SK-N-SH (cell line): ENCODE results near the gene IFIT5.
"Not testable (repeated sequence)": the region's sequence is repeated elsewhere in the genome, so short reads cannot be mapped to it uniquely, and the experiment has no call there.

Experiments
- CHD2 ChIP-seq: fragments of 150-350 bp; IDR thresholded peaks from 2 replicates; pipeline ENCODE4 v1.6.1; 2018; ENCODE audit warnings: low read length; ENCODE audit not compliant: partially characterized antibody
- EP300 ChIP-seq, 2 experiments: IDR thresholded peaks; 2 replicates each; pipeline versions ENCODE4 v1.4.0 to v1.6.1; 2012; ENCODE audit warnings: borderline replicate concordance in 1 of 2, low read depth in 1 of 2, low read length in 1 of 2
- FOXJ3 ChIP-seq: sonication (generic); formaldehyde crosslinking; IDR thresholded peaks from 2 replicates; pipeline ENCODE4 v1.5.1; 2020; ENCODE audit warnings: mild to moderate bottlenecking, missing genetic modification reagents
- NRF1 ChIP-seq: IDR thresholded peaks from 2 replicates; pipeline ENCODE4 v1.6.1; 2012; ENCODE audit warnings: low read depth, mild to moderate bottlenecking, low read length
- POLR2AphosphoS5 ChIP-seq: IDR thresholded peaks from 2 replicates; pipeline ENCODE4 v1.6.1; 2012; ENCODE audit warnings: low read depth, low read length
- RFX5 ChIP-seq: IDR thresholded peaks from 2 replicates; pipeline ENCODE4 v1.6.1; 2012; ENCODE audit warnings: mild to moderate bottlenecking, improper control_type of control experiment, low read length
- SIN3A ChIP-seq: IDR thresholded peaks from 2 replicates; pipeline ENCODE4 v1.6.1; 2012; ENCODE audit warnings: low read depth, mild to moderate bottlenecking, low read length, moderate library complexity, borderline replicate concordance
- TF ChIP-seq, protein P1 (sequence below): fragments of 200-600 bp; sonication (generic); IDR thresholded peaks from 2 replicates; pipeline ENCODE4 v1.6.1; 2017; ENCODE audit warnings: antibody characterized with exemption, mild to moderate bottlenecking, moderate library complexity
- TF ChIP-seq, protein P2 (sequence below): IDR thresholded peaks from 2 replicates; pipeline ENCODE4 v1.6.1; 2012; ENCODE audit warnings: mild to moderate bottlenecking, low read depth, low read length, moderate library complexity

DNA sequence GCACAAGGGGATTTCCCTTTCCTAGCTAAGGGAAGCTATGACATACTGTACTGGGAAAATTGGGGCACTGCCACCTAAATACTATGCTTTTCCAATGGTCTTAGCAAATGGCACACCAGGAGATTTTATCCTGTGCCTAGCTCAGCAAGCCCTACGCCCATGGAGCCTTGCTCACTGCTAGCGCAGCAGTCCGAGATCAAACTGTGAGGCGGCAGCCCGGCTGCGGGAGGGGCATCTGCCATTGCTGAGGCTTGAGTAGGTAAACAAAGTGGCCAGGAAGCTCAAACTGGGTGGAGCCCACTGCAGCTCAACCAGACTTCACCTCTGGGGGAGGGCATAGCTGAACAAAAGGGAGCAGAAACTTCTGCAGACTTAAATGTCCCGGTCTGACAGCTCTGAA lies 30.5 kb downstream of the IFIT5 start:
- not testable (repeated sequence) for TF ChIP-seq SIN3A; FOXJ3 (CRISPR knock-in tag); RFX5; CHD2; POLR2AphosphoS5; EP300 (IDR thresholded peaks at IDR 0.05; ENCODE audit: borderline replicate concordance in 1 of 2, low read depth in 1 of 2, low read length in 1 of 2); NRF1
- TF ChIP-seq, protein P1, sequence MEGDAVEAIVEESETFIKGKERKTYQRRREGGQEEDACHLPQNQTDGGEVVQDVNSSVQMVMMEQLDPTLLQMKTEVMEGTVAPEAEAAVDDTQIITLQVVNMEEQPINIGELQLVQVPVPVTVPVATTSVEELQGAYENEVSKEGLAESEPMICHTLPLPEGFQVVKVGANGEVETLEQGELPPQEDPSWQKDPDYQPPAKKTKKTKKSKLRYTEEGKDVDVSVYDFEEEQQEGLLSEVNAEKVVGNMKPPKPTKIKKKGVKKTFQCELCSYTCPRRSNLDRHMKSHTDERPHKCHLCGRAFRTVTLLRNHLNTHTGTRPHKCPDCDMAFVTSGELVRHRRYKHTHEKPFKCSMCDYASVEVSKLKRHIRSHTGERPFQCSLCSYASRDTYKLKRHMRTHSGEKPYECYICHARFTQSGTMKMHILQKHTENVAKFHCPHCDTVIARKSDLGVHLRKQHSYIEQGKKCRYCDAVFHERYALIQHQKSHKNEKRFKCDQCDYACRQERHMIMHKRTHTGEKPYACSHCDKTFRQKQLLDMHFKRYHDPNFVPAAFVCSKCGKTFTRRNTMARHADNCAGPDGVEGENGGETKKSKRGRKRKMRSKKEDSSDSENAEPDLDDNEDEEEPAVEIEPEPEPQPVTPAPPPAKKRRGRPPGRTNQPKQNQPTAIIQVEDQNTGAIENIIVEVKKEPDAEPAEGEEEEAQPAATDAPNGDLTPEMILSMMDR, result not testable (repeated sequence)
- TF ChIP-seq, protein P2, sequence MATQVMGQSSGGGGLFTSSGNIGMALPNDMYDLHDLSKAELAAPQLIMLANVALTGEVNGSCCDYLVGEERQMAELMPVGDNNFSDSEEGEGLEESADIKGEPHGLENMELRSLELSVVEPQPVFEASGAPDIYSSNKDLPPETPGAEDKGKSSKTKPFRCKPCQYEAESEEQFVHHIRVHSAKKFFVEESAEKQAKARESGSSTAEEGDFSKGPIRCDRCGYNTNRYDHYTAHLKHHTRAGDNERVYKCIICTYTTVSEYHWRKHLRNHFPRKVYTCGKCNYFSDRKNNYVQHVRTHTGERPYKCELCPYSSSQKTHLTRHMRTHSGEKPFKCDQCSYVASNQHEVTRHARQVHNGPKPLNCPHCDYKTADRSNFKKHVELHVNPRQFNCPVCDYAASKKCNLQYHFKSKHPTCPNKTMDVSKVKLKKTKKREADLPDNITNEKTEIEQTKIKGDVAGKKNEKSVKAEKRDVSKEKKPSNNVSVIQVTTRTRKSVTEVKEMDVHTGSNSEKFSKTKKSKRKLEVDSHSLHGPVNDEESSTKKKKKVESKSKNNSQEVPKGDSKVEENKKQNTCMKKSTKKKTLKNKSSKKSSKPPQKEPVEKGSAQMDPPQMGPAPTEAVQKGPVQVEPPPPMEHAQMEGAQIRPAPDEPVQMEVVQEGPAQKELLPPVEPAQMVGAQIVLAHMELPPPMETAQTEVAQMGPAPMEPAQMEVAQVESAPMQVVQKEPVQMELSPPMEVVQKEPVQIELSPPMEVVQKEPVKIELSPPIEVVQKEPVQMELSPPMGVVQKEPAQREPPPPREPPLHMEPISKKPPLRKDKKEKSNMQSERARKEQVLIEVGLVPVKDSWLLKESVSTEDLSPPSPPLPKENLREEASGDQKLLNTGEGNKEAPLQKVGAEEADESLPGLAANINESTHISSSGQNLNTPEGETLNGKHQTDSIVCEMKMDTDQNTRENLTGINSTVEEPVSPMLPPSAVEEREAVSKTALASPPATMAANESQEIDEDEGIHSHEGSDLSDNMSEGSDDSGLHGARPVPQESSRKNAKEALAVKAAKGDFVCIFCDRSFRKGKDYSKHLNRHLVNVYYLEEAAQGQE, result not testable (repeated sequence)
